BJ (cell line): ENCODE measurements around the gene PDIA5. TPM values are rescaled to one million over a fixed set of nuclear protein-coding genes. Genes with fewer than 3 reads are reported as not detected.

Experiments used
- CTCF ChIA-PET: fragments of 350-600 bp; formaldehyde crosslinking; extraction: SDS; loops from one replicate; lab custom pipeline; 2021; ENCODE audit warnings: antibody characterized with exemption, inconsistent platforms; lab: Yijun Ruan, JAX
- POLR2A ChIA-PET: fragments of 300-600 bp; sonication (Branson Sonifier 250); formaldehyde crosslinking; extraction: SDS; loops from one replicate; lab custom pipeline; 2021; ENCODE audit warnings: antibody characterized with exemption; lab: Charles Lee
- DNase-seq: peaks from one replicate; pipeline ENCODE4 v3.0.0-alpha.2; 2011; ENCODE audit warnings: low read depth
- H3K27me3 ChIP-seq: 2 replicates; pipeline ENCODE4 v1.6.0; 2011; ENCODE audit warnings: low read length; ENCODE audit not compliant: control insufficient read depth, insufficient read depth
- H3K36me3 ChIP-seq: 2 replicates; pipeline ENCODE4 v1.5.1; 2011; ENCODE audit warnings: low read length; ENCODE audit not compliant: control insufficient read depth, insufficient read depth
- H3K4me3 ChIP-seq: 2 replicates; pipeline ENCODE4 v1.5.1; 2011; ENCODE audit warnings: low read depth, mild to moderate bottlenecking, control low read depth, low read length
- CTCF ChIP-seq: IDR thresholded peaks from 2 replicates; pipeline ENCODE4 v1.5.1; 2011; ENCODE audit warnings: low read depth, mild to moderate bottlenecking, control low read depth, inconsistent platforms, low read length, moderate library complexity; ENCODE audit not compliant: insufficient read depth
- polyA plus RNA-seq: library from polyadenylated mRNA; depleted of rRNA; stranded (reverse); fragments of >200 nt; gene quantifications from 2 replicates; pipeline ENCODE4 v1.2.3, GENCODE V29; 2011

Gene PDIA5
- polyA plus RNA-seq, 1 experiment = 47.3 TPM

- peaks cover 9% of the 10 kb centered on the region for H3K36me3 ChIP-seq
- no peaks in the 10 kb centered on the region for H3K27me3 ChIP-seq
- ChIA-PET POLR2A (no interaction called here), CTCF (no interaction called here)
- DNase-seq = no peak
- TF ChIP-seq CTCF = no peak
- no peak overlapping the region for H3K4me3 ChIP-seq
These were observed 74.5 kb downstream of the PDIA5 start for GRCh38 chr3:123141276-123141675.

GRCh38 chr3:123143669-123144411, 77.0 kb downstream of the PDIA5 start:
- no peak for DNase-seq
- peaks cover 14% of the 10 kb centered on the region for H3K36me3 ChIP-seq
- H3K4me3 ChIP-seq = no peak overlapping the region
- H3K27me3 ChIP-seq = no peaks in the 10 kb centered on the region
- TF ChIP-seq CTCF = no peak
- CTCF ChIA-PET = no interaction called here
- POLR2A ChIA-PET = no interaction called here

- no peak for TF ChIP-seq CTCF
- peaks cover 22% of the 10 kb centered on the region for H3K36me3 ChIP-seq
- DNase-seq = no peak
- ChIA-PET CTCF (no interaction called here), POLR2A (no interaction called here)
- no peak overlapping the region for H3K4me3 ChIP-seq
- no peaks in the 10 kb centered on the region for H3K27me3 ChIP-seq
These were observed 81.1 kb downstream of the PDIA5 start for GRCh38 chr3:123147754-123148535.

GRCh38 chr3:123148772-123149171, 81.9 kb downstream of the PDIA5 start:
- CTCF ChIA-PET = interaction anchor here (1.7 kb wide), 1 partner anchor 12 kb away, joined by 4 read pairs; no protein-coding TSS in a partner anchor
- no peak overlapping the region for H3K4me3 ChIP-seq
- H3K27me3 ChIP-seq = no peaks in the 10 kb centered on the region
- peaks cover 24% of the 10 kb centered on the region for H3K36me3 ChIP-seq
- POLR2A ChIA-PET = no interaction called here
- no peak for TF ChIP-seq CTCF
- DNase-seq = no peak

GRCh38 chr3:123149525-123149924, 82.7 kb downstream of the PDIA5 start:
- ChIA-PET POLR2A (no interaction called here), CTCF (interaction anchor here (1.7 kb wide), 1 partner anchor 11 kb away, joined by 4 read pairs; no protein-coding TSS in a partner anchor)
- Histone ChIP-seq H3K4me3 (no peak overlapping the region), H3K36me3 (peaks cover 27% of the 10 kb centered on the region), H3K27me3 (no peaks in the 10 kb centered on the region)
- TF ChIP-seq CTCF = no peak
- no peak for DNase-seq
